A549 treated with dexamethasone at 1 μM for 4 hours (cell line): ENCODE data around the gene PGRMC2. TPM values are rescaled to one million over a fixed set of nuclear protein-coding genes. Genes with fewer than 3 reads are reported as not detected.

Experiments
- total RNA-seq: library from RNA; stranded (reverse); fragments of 200-300 nt; extraction: Qiagen RNA extraction; gene quantifications from 5 replicates; pipeline ENCODE4 v1.2.3, GENCODE V29; 2022

Gene PGRMC2, protein sequence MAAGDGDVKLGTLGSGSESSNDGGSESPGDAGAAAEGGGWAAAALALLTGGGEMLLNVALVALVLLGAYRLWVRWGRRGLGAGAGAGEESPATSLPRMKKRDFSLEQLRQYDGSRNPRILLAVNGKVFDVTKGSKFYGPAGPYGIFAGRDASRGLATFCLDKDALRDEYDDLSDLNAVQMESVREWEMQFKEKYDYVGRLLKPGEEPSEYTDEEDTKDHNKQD
- total RNA-seq: 76.0 to 96.0 TPM (median 79.9 TPM) in 5 replicates

DNA sequence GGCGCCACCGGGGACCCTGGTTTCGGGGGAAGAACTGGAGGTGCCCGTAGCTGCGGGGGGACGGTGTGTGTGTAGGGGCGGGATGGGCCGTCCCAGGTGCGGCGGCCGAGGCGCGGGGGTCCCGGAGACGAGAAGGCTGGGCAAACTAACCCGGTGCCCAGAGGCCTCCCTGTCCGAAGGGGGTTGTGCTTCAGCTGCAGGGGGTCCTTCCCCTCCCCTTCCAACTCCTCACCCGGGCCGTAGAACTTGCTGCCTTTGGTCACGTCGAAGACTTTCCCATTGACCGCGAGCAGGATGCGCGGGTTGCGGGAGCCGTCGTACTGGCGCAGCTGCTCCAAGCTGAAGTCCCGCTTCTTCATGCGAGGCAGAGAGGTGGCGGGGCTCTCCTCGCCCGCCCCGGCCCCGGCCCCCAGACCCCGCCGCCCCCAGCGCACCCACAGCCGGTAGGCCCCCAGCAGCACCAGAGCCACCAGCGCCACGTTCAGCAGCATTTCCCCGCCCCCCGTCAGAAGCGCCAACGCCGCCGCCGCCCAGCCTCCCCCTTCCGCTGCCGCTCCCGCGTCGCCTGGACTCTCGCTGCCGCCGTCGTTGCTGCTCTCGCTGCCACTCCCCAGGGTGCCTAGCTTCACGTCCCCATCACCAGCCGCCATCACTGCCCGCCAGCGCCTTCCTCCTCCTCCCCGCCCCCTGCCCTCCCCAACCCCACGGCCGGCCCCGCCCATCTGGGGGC is at the start of gene PGRMC2:
Gene PGRMC2 (minus strand): TSS at position 673 of the 730 bp plus-strand sequence. CDS start 23 bp downstream, at position 650.

Other genes starting within 250 kb of the PGRMC2 start
- gene LARP1B, start 226.5 kb downstream of the PGRMC2 start, total RNA-seq: 11.5 to 15.9 TPM (median 13.6 TPM) in 5 replicates